ENCODE measurements around the gene C8G. TPM values are rescaled to one million over a fixed set of nuclear protein-coding genes. Genes with fewer than 3 reads are reported as not detected.

The C8G gene
- total RNA-seq, 1 experiment from 2014 or later = 0.85 TPM

- no peak for TF ChIP-seq ZNF232 (CRISPR knock-in tag; IDR thresholded peaks at IDR 0.05)
- TF ChIP-seq HMGXB4 (CRISPR knock-in tag; IDR thresholded peaks at IDR 0.05) = no peak; the same call in 1 of the 2 replicates
- 0 out of 2 replicates have a peak, but pooled peaks have one; percentile 12 for TF ChIP-seq FOXP1 (CRISPR knock-in tag; IDR thresholded peaks at IDR 0.05; ENCODE audit: borderline replicate concordance)
- no peak for TF ChIP-seq ZNF416 (CRISPR knock-in tag; IDR thresholded peaks at IDR 0.05)
- TF ChIP-seq SMAD3 (CRISPR knock-in tag; IDR thresholded peaks at IDR 0.05; ENCODE audit: borderline replicate concordance) = peak; percentile 56; the same call in 1 of the 2 replicates
- TF ChIP-seq SP1 (CRISPR knock-in tag; conservative IDR thresholded peaks at IDR 0.05) = peak; percentile 61
- Mint-ChIP-seq H3K4me1 (peaks cover 3% of the 10 kb centered on the region; the same call in 1 of the 2 replicates), H3K9me3 (no peaks in the 10 kb centered on the region), H3K27ac (no peak overlapping the region), H3K27me3 (ENCODE audit: low read depth) (peaks cover 3% of the 10 kb centered on the region; the same call in 1 of the 2 replicates), H3K36me3 (no peaks in the 10 kb centered on the region), H3K4me3 (peak overlapping the region; percentile 66)
- ATAC-seq = peak; percentile 76
- ChIA-PET CTCF (interaction anchor here (0.5 to 6.2 kb wide), 48 partner anchors 8 to 876 kb away, joined by 3 to 117 read pairs (median 5); partner anchors contain the start of genes ABCA2, AJM1, C8G and CLIC3), POLR2A (interaction anchor here (0.8 to 1.5 kb wide), 6 partner anchors 14 to 263 kb away, joined by 3 to 6 read pairs (median 4); partner anchors contain the start of genes PAXX, TPRN and TUBB4B)
- peak; percentile 96 for DNase-seq (ENCODE audit: low spot score)
Measured at GRCh38 chr9:136978073-136978864, 33.2 kb downstream of the C8G start.

GRCh38 chr9:136978865-136979544 lies 34.0 kb downstream of the C8G start:
- Mint-ChIP-seq H3K27ac (no peak overlapping the region), H3K9me3 (no peaks in the 10 kb centered on the region), H3K4me3 (no peak overlapping the region), H3K36me3 (no peaks in the 10 kb centered on the region), H3K4me1 (peaks cover 3% of the 10 kb centered on the region; the same call in 1 of the 2 replicates), H3K27me3 (ENCODE audit: low read depth) (peaks cover 7% of the 10 kb centered on the region)
- ChIA-PET POLR2A (interaction anchor here (0.8 to 1.5 kb wide), 6 partner anchors 13 to 262 kb away, joined by 3 to 6 read pairs (median 4); partner anchors contain the start of genes PAXX, TPRN and TUBB4B), CTCF (interaction anchor here (0.5 to 6.2 kb wide), 45 partner anchors 9 to 877 kb away, joined by 3 to 117 read pairs (median 5); partner anchors contain the start of genes ABCA2, AJM1, C8G and CLIC3)
- ATAC-seq = peak; percentile 16
- peak; percentile 86 for DNase-seq (ENCODE audit: low spot score)
- TF ChIP-seq SP1 (CRISPR knock-in tag; conservative IDR thresholded peaks at IDR 0.05) = peak; percentile 49; the same call in 1 of the 2 replicates
- TF ChIP-seq SMAD3 (CRISPR knock-in tag; IDR thresholded peaks at IDR 0.05; ENCODE audit: borderline replicate concordance) = no peak
- TF ChIP-seq GRHL2 (CRISPR knock-in tag; IDR thresholded peaks at IDR 0.05; ENCODE audit: insufficient replicate concordance, severe bottlenecking) = no peak
- TF ChIP-seq ZNF263 (CRISPR knock-in tag; IDR thresholded peaks at IDR 0.05; ENCODE audit: low read depth) = 0 out of 2 replicates have a peak, but pooled peaks have one; percentile 24
- TF ChIP-seq ZNF396 (CRISPR knock-in tag; IDR thresholded peaks at IDR 0.05; ENCODE audit: borderline replicate concordance) = no peak

GRCh38 chr9:136979769-136980587 lies 34.9 kb downstream of the C8G start:
- Mint-ChIP-seq H3K27me3 (ENCODE audit: low read depth) (peaks cover 9% of the 10 kb centered on the region), H3K4me3 (no peak overlapping the region), H3K4me1 (peaks cover 3% of the 10 kb centered on the region; the same call in 1 of the 2 replicates), H3K36me3 (no peaks in the 10 kb centered on the region), H3K27ac (no peak overlapping the region), H3K9me3 (no peaks in the 10 kb centered on the region)
- ATAC-seq (no peak), DNase-seq (ENCODE audit: low spot score) (no peak)
- ChIA-PET CTCF (interaction anchor here (0.5 to 6.2 kb wide), 8 partner anchors 32 to 244 kb away, joined by 4 to 117 read pairs (median 16); partner anchors contain the start of genes ABCA2, C8G, FBXW5 and NPDC1), POLR2A (no interaction called here)
- no peak for TF ChIP-seq ZNF423 (CRISPR knock-in tag; IDR thresholded peaks at IDR 0.05)
- no peak for TF ChIP-seq PRDM15 (CRISPR knock-in tag; IDR thresholded peaks at IDR 0.05)
- TF ChIP-seq TEAD4 (CRISPR knock-in tag; IDR thresholded peaks at IDR 0.05) = no peak
- TF ChIP-seq CDX4 (CRISPR knock-in tag; IDR thresholded peaks at IDR 0.05; ENCODE audit: borderline replicate concordance) = no peak
- no peak for TF ChIP-seq ZNF416 (CRISPR knock-in tag; IDR thresholded peaks at IDR 0.05)
- TF ChIP-seq ATF2 (CRISPR knock-in tag; IDR thresholded peaks at IDR 0.05; ENCODE audit: borderline replicate concordance, low read depth) = no peak
- no peak for TF ChIP-seq NR1H2 (CRISPR knock-in tag; IDR thresholded peaks at IDR 0.05)
- no peak for TF ChIP-seq FOXJ3 (CRISPR knock-in tag; IDR thresholded peaks at IDR 0.05; ENCODE audit: borderline replicate concordance)
- no peak for TF ChIP-seq SOX15 (CRISPR knock-in tag; IDR thresholded peaks at IDR 0.05)
- no peak for TF ChIP-seq MXD4 (CRISPR knock-in tag; IDR thresholded peaks at IDR 0.05; ENCODE audit: borderline replicate concordance)
- no peak for TF ChIP-seq CBFB (CRISPR knock-in tag; IDR thresholded peaks at IDR 0.05; ENCODE audit: low read depth)

All from WTC11 (cell line).